HL-60 (cell line): ENCODE results near the gene IRF8.
A peak's percentile ranks its signal among the peaks of the same experiment; 100 is the strongest.

Experiments
- DNase-seq, 2 experiments: peaks; one replicate each; pipeline ENCODE4 v3.0.0-alpha.2; 2010 to 2020; ENCODE audit warnings: low read depth in 1 of 2, low spot score in 1 of 2
- H3K27ac ChIP-seq: fragments of 250-450 bp; sonication (Bioruptor Pico); replicated peaks from 2 replicates; pipeline ENCODE4 v1.5.1; 2020; ENCODE audit warnings: mild to moderate bottlenecking, moderate library complexity
- H3K27me3 ChIP-seq: fragments of 250-450 bp; sonication (Bioruptor Pico); 2 replicates; pipeline ENCODE4 v1.5.1; 2021; ENCODE audit warnings: mild to moderate bottlenecking, moderate library complexity; ENCODE audit not compliant: insufficient read depth, poor library complexity, severe bottlenecking
- H3K4me3 ChIP-seq: replicated peaks from 2 replicates; pipeline ENCODE4 v1.5.1; 2011; ENCODE audit warnings: mild to moderate bottlenecking, control low read depth, low read length; ENCODE audit not compliant: insufficient read depth
- GABPA ChIP-seq: IDR thresholded peaks from 2 replicates; pipeline ENCODE4 v1.6.1; 2012; ENCODE audit warnings: low read depth
- POLR2AphosphoS5 ChIP-seq: IDR thresholded peaks from 2 replicates; pipeline ENCODE4 v1.6.1; 2012; ENCODE audit warnings: low read depth
- SPI1 ChIP-seq: IDR thresholded peaks from 2 replicates; pipeline ENCODE4 v1.6.1; 2012; ENCODE audit warnings: low read depth, mild to moderate bottlenecking, borderline replicate concordance
- TF ChIP-seq, protein P1 (sequence below): IDR thresholded peaks from one replicate; pipeline ENCODE4 v1.5.1; 2011; ENCODE audit warnings: low read length, control low read depth, inconsistent platforms; ENCODE audit not compliant: insufficient read depth
- TF ChIP-seq, protein P2 (sequence below): IDR thresholded peaks from 2 replicates; pipeline ENCODE4 v1.6.1; 2012; ENCODE audit warnings: low read depth; ENCODE audit not compliant: insufficient replicate concordance

Gene IRF8

DNA sequence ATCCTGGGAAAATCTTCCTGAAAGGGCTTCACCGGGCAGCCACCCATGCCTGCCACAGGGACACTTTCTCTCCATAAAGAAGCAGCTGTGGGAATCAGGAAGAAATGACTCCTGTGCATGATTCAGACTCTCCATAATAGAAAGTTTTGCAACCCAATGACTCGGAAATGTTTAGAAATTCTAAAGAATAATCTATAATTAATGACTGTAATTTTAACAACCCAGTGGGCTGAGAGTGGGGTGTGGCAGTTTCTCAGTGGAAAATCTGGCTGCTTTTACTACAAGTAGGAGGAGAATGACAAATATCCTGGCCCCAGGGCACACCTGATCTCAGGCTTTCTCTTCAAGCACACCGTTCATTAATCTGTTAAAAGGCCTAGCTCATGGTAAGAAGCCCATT is 25.7 kb downstream of the IRF8 start:
- Histone ChIP-seq H3K4me3 (no peak overlapping the region), H3K27ac (no peak overlapping the region), H3K27me3 (no peaks in the 10 kb centered on the region)
- TF ChIP-seq POLR2AphosphoS5: no peak
- TF ChIP-seq, protein P1, sequence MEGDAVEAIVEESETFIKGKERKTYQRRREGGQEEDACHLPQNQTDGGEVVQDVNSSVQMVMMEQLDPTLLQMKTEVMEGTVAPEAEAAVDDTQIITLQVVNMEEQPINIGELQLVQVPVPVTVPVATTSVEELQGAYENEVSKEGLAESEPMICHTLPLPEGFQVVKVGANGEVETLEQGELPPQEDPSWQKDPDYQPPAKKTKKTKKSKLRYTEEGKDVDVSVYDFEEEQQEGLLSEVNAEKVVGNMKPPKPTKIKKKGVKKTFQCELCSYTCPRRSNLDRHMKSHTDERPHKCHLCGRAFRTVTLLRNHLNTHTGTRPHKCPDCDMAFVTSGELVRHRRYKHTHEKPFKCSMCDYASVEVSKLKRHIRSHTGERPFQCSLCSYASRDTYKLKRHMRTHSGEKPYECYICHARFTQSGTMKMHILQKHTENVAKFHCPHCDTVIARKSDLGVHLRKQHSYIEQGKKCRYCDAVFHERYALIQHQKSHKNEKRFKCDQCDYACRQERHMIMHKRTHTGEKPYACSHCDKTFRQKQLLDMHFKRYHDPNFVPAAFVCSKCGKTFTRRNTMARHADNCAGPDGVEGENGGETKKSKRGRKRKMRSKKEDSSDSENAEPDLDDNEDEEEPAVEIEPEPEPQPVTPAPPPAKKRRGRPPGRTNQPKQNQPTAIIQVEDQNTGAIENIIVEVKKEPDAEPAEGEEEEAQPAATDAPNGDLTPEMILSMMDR: no peak
- TF ChIP-seq SPI1: no peak
- no peak for TF ChIP-seq GABPA
- TF ChIP-seq, protein P2, sequence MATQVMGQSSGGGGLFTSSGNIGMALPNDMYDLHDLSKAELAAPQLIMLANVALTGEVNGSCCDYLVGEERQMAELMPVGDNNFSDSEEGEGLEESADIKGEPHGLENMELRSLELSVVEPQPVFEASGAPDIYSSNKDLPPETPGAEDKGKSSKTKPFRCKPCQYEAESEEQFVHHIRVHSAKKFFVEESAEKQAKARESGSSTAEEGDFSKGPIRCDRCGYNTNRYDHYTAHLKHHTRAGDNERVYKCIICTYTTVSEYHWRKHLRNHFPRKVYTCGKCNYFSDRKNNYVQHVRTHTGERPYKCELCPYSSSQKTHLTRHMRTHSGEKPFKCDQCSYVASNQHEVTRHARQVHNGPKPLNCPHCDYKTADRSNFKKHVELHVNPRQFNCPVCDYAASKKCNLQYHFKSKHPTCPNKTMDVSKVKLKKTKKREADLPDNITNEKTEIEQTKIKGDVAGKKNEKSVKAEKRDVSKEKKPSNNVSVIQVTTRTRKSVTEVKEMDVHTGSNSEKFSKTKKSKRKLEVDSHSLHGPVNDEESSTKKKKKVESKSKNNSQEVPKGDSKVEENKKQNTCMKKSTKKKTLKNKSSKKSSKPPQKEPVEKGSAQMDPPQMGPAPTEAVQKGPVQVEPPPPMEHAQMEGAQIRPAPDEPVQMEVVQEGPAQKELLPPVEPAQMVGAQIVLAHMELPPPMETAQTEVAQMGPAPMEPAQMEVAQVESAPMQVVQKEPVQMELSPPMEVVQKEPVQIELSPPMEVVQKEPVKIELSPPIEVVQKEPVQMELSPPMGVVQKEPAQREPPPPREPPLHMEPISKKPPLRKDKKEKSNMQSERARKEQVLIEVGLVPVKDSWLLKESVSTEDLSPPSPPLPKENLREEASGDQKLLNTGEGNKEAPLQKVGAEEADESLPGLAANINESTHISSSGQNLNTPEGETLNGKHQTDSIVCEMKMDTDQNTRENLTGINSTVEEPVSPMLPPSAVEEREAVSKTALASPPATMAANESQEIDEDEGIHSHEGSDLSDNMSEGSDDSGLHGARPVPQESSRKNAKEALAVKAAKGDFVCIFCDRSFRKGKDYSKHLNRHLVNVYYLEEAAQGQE: no peak
- no peak for DNase-seq

DNA sequence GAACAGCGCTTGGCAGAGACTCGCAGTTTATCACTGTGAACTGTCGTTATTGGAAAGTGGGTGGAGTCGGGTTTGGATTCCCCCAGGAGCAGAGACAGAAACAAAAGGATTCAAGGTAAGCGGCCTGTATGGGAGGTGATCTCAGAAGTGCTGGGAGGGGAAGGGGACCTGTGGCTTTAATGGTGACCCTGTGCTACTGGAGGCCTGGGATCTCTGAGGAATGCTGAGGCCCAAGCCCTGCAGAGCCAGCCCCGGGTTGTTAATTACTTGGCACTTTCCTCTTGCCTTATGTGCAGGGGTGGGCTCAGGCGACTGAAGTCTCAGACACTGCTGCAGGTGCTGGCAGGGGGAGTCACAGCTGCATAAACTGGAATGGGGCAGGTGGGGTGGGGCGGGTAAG is 27.4 kb downstream of the IRF8 start:
- Histone ChIP-seq H3K4me3 (no peak overlapping the region), H3K27ac (no peak overlapping the region), H3K27me3 (no peaks in the 10 kb centered on the region)
- TF ChIP-seq, protein P2: no peak
- TF ChIP-seq, protein P1: no peak
- TF ChIP-seq GABPA (no peak), SPI1 (no peak), POLR2AphosphoS5 (no peak)
- DNase-seq: no peak

DNA sequence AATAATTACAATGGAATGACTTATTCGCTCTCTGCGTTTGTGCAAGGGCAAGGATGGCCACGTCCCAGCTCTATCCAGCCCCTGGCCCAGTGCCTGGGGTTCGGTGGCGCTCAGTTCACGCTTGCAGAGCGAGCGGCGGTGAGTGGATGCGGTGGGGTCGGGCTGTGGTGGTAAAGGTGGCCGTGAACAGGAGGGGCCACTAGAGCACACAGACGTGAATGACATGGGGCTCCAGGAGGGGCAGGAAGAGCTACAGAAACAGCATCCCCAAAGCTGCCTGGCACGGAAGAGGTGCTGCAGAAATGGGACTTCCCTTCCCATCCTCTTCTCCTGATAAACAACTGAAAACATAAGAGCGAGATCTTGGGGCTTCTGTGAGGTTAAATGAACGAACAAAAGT is 28.4 kb downstream of the IRF8 start:
- H3K27me3 ChIP-seq: no peaks in the 10 kb centered on the region
- H3K27ac ChIP-seq: peak overlapping the region; percentile 50
- TF ChIP-seq GABPA (no peak), SPI1 (no peak), POLR2AphosphoS5 (no peak)
- TF ChIP-seq, protein P1: no peak
- TF ChIP-seq, protein P2: no peak

More for the DNA sequence above, 28.4 kb downstream of the IRF8 start:
- H3K4me3 ChIP-seq: no peak overlapping the region
- DNase-seq: no peak
